Head of caudate nucleus (tissue), 42 donors: ENCODE measurements around the gene CACNA1D.

Source experiments
- DNase-seq, 42 donors: peaks; one replicate each; pipeline versions ENCODE4 v3.0.0 to v3.0.0-alpha.2; 2020 to 2021; ENCODE audit warnings: mixed read lengths in 7 of 42
- intact Hi-C: fragments of 100-400 bp; cut with DNase I; formaldehyde crosslinking; loops from one replicate; pipeline ENCODE4 v1.15.0; 2022

CACNA1D gene

GRCh38 chr3:53834429-53835095 is 340.2 kb downstream of the CACNA1D start:
- DNase-seq, result peak in 1 of 42 donors; percentile 5
- intact Hi-C loops, result no loop called here

GRCh38 chr3:53835257-53835656 is 340.8 kb downstream of the CACNA1D start:
- DNase-seq, result peak in 1 of 42 donors; percentile 6
- intact Hi-C loops, result no loop called here

- intact Hi-C loops, result no loop called here
- DNase-seq, result peak in 2 of 42 donors; percentile 3 to 4
Observed at GRCh38 chr3:53836084-53836872, 341.9 kb downstream of the CACNA1D start.

DNA sequence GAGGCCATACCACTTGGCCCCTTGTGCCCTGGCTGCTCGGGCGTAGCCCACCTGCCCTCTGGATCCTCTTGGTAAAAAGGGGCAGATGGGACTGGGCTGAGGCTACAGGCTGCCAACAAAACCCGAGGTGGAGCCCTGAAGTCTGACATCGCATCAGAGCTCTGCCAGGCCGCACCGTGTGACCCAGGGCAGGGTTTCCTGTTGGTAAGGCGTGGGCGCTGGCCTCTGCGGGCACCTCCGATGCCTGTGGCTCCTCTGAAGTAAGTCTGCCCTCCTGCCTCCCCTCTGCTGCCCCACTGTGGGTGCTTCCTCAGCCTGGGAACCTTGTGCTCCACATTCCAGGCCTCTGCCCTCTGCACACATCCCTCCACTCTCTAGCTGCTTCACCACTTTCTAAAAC is 342.9 kb downstream of the CACNA1D start:
- intact Hi-C loops, result no loop called here
- DNase-seq, result peak in 2 of 42 donors; percentile 5 to 10

DNA sequence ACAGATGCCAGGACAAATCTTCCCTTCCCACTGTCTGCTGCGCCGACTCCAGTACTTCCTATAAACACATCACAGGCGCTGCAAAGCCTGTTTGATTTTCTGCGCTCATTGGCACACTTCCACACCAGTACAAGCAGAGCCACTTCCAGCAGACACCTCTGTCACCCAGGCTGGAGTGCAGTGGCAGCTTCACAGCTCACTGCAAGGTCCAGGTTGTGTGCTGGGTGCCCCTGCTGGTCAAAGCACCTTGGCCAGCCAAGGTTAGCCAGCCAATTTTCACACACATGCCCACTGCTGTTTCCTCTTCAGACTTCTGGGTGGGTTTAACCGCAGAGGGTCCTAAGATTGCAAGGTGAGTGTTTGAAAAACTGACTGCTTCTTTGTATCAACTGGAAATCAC is 346.9 kb downstream of the CACNA1D start:
- no peak for DNase-seq
- intact Hi-C loops, result no loop called here

- peak; percentile 50 to 94 (median 85) for DNase-seq
- intact Hi-C loops, result no loop called here
Observed at GRCh38 chr3:53842436-53843194, 348.2 kb downstream of the CACNA1D start.

DNA sequence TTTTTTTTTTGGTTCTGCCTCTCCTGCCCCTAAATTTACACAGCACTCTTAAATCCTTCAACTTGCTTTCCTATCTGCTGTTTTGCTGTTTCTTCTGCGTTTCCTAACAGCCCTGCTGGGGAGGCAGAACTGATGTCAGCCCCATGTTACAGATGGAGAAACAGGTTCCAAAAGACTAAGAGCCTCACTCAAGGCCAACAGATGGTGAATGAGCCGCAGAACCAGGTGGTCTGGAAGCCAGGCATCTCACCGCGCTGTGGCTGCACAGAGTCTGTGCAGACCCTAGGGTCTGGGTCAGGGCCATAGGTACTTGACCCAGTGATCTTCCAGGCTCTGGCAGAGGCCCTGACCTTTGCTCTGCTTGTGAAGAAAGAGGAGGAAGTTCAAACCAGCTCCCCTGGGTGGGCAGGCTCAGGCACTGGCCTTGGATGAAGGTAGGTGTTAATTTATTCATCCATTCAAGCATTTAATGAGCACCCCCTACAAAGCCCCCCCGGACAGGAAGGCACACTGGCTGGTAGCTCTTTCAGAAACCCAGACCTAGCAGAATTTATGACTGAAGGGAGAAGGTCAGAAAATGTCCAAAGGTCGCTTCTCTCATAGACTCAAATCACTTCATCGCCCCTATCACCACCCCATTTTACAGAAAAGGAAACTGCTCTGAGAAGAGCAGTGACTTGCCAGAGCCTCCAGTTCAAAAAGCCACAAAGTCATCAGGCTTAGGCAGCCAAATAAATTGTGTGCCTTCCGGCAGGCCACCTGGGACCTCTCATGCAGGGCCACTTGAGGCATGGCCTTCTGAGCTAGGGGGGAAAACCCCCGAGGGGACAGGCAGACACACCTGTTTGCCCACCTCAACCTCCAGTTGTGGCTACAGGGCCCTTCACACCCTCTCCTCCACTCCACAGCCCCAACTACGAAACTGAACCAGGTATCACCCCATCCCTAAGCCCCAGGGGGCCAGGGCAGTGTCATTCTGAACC is 349.1 kb downstream of the CACNA1D start:
- intact Hi-C loops, result no loop called here
- DNase-seq, result no peak

DNA sequence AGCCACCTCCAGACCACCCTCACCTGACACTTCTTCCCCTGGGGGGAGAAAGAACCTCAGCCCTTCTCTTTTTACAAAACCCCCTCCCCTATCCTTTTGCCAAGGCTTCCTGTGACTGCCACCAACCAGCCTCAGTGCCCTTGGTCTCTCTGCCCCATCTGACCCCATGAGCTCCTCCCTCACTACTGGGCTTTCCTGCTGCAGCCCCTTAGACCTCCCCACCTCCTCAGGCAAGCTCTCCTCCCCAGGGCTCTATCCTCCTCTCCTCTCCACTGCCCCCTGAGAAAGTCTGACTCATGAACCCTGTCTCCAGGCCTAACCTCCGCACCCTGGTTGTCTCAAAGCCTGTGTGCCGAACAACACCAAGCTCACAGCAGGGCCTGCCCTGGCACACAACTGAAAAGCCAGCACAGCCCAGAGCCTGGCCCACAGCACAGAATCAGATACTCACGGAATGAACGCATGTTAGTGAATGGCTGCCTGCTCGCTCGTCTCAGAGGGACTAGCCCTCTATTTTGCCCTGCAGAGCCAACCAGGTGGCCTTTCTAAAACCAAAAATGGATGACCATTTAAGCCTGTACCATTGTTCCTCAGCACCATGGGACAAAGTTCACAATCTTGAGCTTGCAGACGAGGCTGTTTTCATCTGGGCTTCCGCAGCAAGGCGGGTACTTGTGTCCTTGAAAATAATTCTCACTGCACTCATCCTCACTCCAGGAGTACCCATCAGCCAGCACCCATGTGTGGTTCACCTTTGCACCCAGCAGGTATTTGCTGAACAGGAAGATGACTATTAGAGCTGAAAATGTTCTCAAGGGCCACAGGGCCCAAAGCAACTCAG is 350.1 kb downstream of the CACNA1D start:
- intact Hi-C loops, result no loop called here
- peak in 15 of 42 donors; percentile 19 to 74 (median 44) for DNase-seq

- intact Hi-C loops, result no loop called here
Observed at GRCh38 chr3:53845103-53845880, 350.9 kb downstream of the CACNA1D start.

DNA sequence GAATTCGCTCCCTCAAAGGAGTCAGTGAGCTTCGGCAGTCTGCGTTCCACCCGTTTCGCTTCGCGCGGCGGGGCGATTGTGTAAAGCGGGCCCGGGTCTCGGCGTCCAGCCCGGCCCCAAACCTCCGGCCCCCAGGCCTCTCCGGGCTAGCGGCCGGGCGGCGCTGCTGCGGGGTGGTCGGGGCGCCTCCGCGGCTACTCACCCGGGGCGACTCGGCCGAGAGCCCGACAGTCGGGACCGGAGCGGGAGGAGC is 351.4 kb downstream of the CACNA1D start:
- intact Hi-C loops, result no loop called here

More at GRCh38 chr3:53845103-53845880, 350.9 kb downstream of the CACNA1D start:
- peak in 35 of 42 donors; percentile 28 to 77 (median 51) for DNase-seq

GRCh38 chr3:53846134-53846850 is 351.9 kb downstream of the CACNA1D start, which contains the start of the genes CHDH and IL17RB:
Gene CHDH, minus strand, starts transcription at chr3:53846419. Its CDS starts 22,411 bp downstream, at chr3:53824008.
Gene IL17RB, plus strand, starts transcription at chr3:53846568. Its CDS starts 21 bp downstream, at chr3:53846589.
- peak; percentile 32 to 92 (median 81) for DNase-seq
- intact Hi-C loops, result no loop called here

More for the DNA sequence above, 351.4 kb downstream of the CACNA1D start:
- no peak for DNase-seq

GRCh38 chr3:53846851-53847155 is 352.4 kb downstream of the CACNA1D start:
- DNase-seq, result no peak
- intact Hi-C loops, result no loop called here

DNA sequence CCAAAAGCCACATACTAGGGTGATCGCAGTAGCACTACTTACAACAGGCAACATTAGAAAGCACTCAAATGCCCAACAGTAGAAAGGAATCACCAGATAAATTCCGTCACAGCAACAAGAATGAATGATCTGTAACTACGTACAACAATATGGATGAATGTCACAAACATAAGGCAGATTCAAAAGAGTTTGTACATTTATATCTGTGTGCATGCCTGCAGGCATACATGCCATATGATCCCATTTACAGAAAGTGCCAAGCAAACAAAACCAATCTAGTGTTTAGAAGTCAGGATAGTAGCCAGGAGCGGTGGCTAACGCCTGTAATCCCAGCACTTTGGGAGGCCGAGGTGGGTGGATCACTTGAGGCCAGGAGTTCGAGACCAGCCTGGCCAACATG is 355.5 kb downstream of the CACNA1D start:
- no peak for DNase-seq
- intact Hi-C loops, result no loop called here

DNA sequence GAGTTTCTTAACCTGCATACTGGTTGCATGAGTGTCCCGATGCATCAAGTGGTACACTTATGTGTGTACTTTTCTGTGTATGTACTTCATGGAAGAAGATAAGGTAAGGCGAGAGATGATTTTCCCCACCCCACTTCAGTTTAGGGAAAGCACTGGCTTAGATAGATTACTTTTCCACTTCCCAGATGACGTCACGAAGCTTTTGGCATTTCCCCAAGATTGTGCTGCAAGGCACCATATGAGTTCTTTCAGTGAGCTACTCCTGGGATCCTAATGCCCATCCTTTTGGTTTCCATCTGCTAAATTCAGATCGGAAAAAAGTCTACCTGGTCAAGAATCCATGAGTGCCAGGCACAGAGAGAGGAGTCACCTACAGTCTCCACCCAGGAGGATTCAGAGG is 356.5 kb downstream of the CACNA1D start:
- intact Hi-C loops, result no loop called here
- no peak for DNase-seq

DNA sequence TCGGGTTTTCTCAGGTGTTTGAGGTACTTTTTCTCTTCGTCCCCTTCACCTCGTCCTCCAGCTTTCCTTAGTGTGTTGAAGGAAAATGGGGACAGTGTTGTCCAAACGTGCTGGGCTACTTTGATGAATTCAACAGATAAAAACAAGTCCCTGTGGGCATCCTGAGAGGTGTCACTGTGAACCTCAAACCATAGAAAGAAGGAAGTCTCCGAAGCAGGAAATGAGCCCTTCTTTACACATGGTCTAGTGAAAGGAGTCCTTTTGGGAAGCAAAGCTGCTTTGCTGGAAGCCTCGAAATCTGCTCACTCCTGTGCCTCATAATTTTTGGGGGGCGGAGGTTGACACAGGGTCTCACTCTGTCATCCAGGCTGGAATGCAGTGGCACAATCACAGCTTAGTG is 362.6 kb downstream of the CACNA1D start:
- intact Hi-C loops, result no loop called here
- DNase-seq, result no peak

- intact Hi-C loops, result no loop called here
- no peak for DNase-seq
Observed at GRCh38 chr3:53858096-53858741, 363.8 kb downstream of the CACNA1D start.
